Measurements from ENCODE around the gene SAMD10. TPM values are rescaled to one million over a fixed set of nuclear protein-coding genes. Genes with fewer than 3 reads are reported as not detected.

Gene SAMD10
- total and polyA plus RNA-seq, 8 donors, result 2.9 to 68.1 (median 6.5) TPM

DNA sequence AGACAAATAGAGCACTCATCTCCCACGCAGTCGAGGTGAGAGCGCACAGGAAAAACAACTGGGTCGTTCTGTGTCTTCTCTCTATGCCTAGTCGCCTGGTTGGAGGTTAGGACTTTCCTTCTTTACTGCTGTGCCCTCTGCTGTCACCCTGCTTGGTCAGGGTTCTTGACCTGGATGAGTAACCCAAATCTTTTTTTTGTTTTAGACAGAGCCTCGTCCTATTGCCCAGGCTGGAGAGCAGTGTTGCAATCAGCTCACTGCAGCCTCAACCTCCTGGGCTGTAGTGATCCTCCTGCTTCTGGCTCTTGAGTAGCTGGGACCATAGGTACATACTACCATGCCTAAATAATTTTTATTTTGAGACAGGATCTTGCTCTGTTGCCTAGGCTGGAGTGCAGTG, 26.0 kb upstream of the SAMD10 start:
- no peaks in the 10 kb centered on the region for H3K27me3 ChIP-seq
- WGBS, 5 donors, result 81 to 88% (median 83%) methylated on average over 6 of the region's 6 CpGs
- H3K36me3 ChIP-seq, result peaks cover 57 to 100% (median 98%) of the 10 kb centered on the region in 4 donors
- no peaks in the 10 kb centered on the region for H3K9me3 ChIP-seq
- H3K4me3 ChIP-seq, result no peak overlapping the region
- DNase-seq, result no peak
- TF ChIP-seq POLR2AphosphoS5 (IDR thresholded peaks at IDR 0.05) (no peak), POLR2A (IDR thresholded peaks at IDR 0.05) (no peak), EP300 (IDR thresholded peaks at IDR 0.05) (no peak)
- TF ChIP-seq, protein P1, sequence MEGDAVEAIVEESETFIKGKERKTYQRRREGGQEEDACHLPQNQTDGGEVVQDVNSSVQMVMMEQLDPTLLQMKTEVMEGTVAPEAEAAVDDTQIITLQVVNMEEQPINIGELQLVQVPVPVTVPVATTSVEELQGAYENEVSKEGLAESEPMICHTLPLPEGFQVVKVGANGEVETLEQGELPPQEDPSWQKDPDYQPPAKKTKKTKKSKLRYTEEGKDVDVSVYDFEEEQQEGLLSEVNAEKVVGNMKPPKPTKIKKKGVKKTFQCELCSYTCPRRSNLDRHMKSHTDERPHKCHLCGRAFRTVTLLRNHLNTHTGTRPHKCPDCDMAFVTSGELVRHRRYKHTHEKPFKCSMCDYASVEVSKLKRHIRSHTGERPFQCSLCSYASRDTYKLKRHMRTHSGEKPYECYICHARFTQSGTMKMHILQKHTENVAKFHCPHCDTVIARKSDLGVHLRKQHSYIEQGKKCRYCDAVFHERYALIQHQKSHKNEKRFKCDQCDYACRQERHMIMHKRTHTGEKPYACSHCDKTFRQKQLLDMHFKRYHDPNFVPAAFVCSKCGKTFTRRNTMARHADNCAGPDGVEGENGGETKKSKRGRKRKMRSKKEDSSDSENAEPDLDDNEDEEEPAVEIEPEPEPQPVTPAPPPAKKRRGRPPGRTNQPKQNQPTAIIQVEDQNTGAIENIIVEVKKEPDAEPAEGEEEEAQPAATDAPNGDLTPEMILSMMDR (IDR thresholded peaks at IDR 0.05), result no peak
- intact Hi-C loops (cut with DNase I; ENCODE audit: low total_unique reads), result no loop called here
- H3K4me1 ChIP-seq, result no peaks in the 10 kb centered on the region
- no peak overlapping the region for H3K27ac ChIP-seq

DNA sequence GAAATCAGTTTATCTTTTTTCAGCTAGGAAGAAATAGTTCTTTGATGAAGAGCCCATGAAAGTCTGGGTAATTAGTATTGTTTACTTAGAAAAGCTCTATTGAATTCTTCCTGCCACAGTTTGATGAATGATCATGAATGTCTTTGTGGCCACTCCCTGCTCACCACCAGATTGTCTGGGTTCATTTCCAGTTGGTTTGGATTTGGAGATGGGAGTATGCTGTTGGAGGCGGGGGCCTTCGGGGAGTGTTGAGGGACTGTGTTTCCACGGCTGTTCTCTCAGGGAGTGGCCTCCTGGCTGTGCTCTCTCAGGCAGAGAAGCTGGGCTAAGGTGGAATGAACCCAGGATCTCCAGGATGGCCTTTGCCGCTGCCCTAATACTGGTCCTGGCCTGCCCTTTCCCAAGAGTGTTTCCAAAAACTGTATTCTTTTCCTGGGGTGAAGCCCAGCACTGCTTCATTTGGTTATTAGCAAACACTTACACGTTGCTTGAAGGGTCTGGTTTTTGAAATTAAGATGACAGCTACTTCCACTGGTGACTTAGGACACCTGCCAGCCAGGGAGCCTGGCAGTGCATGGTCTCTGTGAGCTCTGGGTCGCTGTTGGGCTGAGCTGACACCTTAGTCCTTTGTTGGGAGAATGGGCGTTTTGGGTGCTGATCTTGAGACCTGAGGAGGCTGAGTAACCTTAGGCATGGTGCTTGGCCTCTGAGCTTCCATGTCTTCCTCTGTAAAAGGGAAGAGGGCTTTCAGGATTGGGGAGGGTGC, 24.7 kb upstream of the SAMD10 start:
- Histone ChIP-seq H3K4me1 (no peaks in the 10 kb centered on the region), H3K9me3 (no peaks in the 10 kb centered on the region), H3K4me3 (no peak overlapping the region), H3K27ac (no peak overlapping the region), H3K36me3 (peaks cover 60 to 100% (median 98%) of the 10 kb centered on the region in 4 donors), H3K27me3 (no peaks in the 10 kb centered on the region)
- WGBS, 5 donors, result 76 to 83% (median 79%) methylated on average over 7 of the region's 7 CpGs
- peak in 1 of 2 donors; percentile 39 for DNase-seq
- intact Hi-C loops (cut with DNase I; ENCODE audit: low total_unique reads), result no loop called here
- TF ChIP-seq EP300 (IDR thresholded peaks at IDR 0.05), result no peak
- TF ChIP-seq POLR2A (IDR thresholded peaks at IDR 0.05), result no peak
- TF ChIP-seq, protein P1 (IDR thresholded peaks at IDR 0.05), result no peak
- no peak for TF ChIP-seq POLR2AphosphoS5 (IDR thresholded peaks at IDR 0.05)

DNA sequence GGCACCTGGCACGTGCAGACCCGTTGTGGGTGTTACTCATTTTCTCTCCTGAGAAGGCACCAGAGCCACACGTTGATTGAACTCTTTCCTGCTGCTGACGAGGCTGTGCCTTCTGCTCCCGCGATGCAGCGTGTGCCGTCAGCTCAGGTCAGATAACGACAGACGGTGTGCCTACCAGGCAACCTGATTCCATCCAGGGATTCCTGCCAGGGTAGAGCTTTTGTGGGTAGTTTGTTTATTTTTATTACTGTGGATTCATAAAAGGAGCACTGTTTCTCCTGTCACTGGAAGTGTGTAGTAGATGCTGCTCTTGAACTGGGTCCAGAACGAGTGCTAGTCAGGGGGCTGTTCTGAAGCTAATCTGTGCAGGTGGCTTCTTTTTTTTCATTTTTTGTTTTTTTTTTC, 22.2 kb upstream of the SAMD10 start:
- TF ChIP-seq, protein P1 (IDR thresholded peaks at IDR 0.05), result no peak
- TF ChIP-seq EP300 (IDR thresholded peaks at IDR 0.05) (no peak), POLR2AphosphoS5 (IDR thresholded peaks at IDR 0.05) (no peak), POLR2A (IDR thresholded peaks at IDR 0.05) (no peak)

DNA sequence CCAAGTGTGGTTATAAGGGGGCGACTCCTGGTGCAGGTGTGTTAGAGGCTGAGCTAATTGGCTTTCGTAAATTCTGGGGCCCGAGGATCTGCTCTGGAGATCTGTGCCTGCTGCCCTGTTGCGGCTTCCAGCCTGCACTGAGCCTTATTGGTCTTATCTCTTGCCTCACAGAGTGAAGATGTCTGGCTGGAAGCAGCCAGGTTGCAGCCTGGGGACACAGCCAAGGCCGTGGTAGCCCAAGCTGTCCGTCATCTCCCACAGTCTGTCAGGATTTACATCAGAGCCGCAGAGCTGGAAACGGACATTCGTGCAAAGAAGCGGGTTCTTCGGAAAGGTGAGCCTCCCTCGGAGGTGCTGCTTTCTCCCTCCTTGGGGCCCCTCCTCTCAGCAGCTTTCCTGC, 21.5 kb upstream of the SAMD10 start:
- 92 to 96% (median 94%) methylated on average over 12 of the region's 12 CpGs for WGBS, 5 donors
- DNase-seq, result no peak
- H3K27me3 ChIP-seq, result no peaks in the 10 kb centered on the region
- intact Hi-C loops (cut with DNase I; ENCODE audit: low total_unique reads), result no loop called here
- H3K4me3 ChIP-seq, result no peak overlapping the region
- no peak overlapping the region for H3K27ac ChIP-seq
- H3K9me3 ChIP-seq, result no peaks in the 10 kb centered on the region
- no peaks in the 10 kb centered on the region for H3K4me1 ChIP-seq
- TF ChIP-seq POLR2AphosphoS5 (IDR thresholded peaks at IDR 0.05), result no peak
- no peak for TF ChIP-seq POLR2A (IDR thresholded peaks at IDR 0.05)
- TF ChIP-seq, protein P1 (IDR thresholded peaks at IDR 0.05), result no peak
- TF ChIP-seq EP300 (IDR thresholded peaks at IDR 0.05), result no peak
- H3K36me3 ChIP-seq, result peaks cover 79 to 100% (median 100%) of the 10 kb centered on the region in 4 donors

More for the DNA sequence above, 22.2 kb upstream of the SAMD10 start:
- H3K27ac ChIP-seq, result no peak overlapping the region
- no peaks in the 10 kb centered on the region for H3K9me3 ChIP-seq
- no peak overlapping the region for H3K4me3 ChIP-seq
- 37 to 59% (median 48%) methylated on average over 11 of the region's 11 CpGs for WGBS, 5 donors
- intact Hi-C loops (cut with DNase I; ENCODE audit: low total_unique reads), result no loop called here
- no peaks in the 10 kb centered on the region for H3K27me3 ChIP-seq
- H3K36me3 ChIP-seq, result peaks cover 76 to 100% (median 100%) of the 10 kb centered on the region in 4 donors
- DNase-seq, result peak in 1 of 2 donors; percentile 26
- H3K4me1 ChIP-seq, result no peaks in the 10 kb centered on the region

All from stomach (tissue), 9 donors.